Right lobe of liver (tissue), 6 donors: ENCODE results near the gene UBL3. TPM values are rescaled to one million over a fixed set of nuclear protein-coding genes. Genes with fewer than 3 reads are reported as not detected.
A peak's percentile ranks its signal among the peaks of the same experiment; 100 is the strongest.

Experiments used
- ATAC-seq, 4 donors: fragments of 200-7000 bp; cut with Tn5 transposase; one replicate each; pipeline ENCODE4 v1.9.1; 2020; ENCODE audit warnings: mild to moderate bottlenecking in 4 of 4, moderate library complexity in 4 of 4
- DNase-seq, 3 donors: peaks; one replicate each; pipeline ENCODE4 v3.0.0-alpha.2; 2020
- H3K27ac ChIP-seq, 3 donors: fragments of 200-600 bp; one replicate each; pipeline ENCODE4 v1.8.0; 2022
- H3K27me3 ChIP-seq, 2 donors: fragments of 200-600 bp; one replicate each; pipeline ENCODE4 v1.8.0; 2022
- H3K36me3 ChIP-seq, 4 donors: fragments of 200-600 bp; sonication (generic) in 1 of 4; one replicate each; pipeline versions ENCODE4 v1.5.1 to v1.8.0; 2017 to 2022; ENCODE audit warnings: control low read depth in 1 of 4
- H3K4me1 ChIP-seq, 4 donors: fragments of 200-600 bp; sonication (generic) in 1 of 4; one replicate each; pipeline versions ENCODE4 v1.5.1 to v1.8.0; 2017 to 2022; ENCODE audit warnings: control low read depth in 1 of 4
- H3K4me3 ChIP-seq, 3 donors: fragments of 200-600 bp; one replicate each; pipeline ENCODE4 v1.8.0; 2022
- H3K9me3 ChIP-seq, 4 donors: fragments of 200-600 bp; sonication (generic) in 1 of 4; one replicate each; pipeline versions ENCODE4 v1.5.1 to v1.8.0; 2017 to 2022; ENCODE audit warnings: control low read depth in 1 of 4
- CTCF ChIP-seq, 4 donors: fragments of 200-600 bp in 3 of 4; fragments of 450-650 bp in 1 of 4; IDR thresholded peaks; one replicate each; pipeline versions ENCODE4 v1.5.1 to v1.8.0; 2016 to 2022; ENCODE audit warnings: antibody characterized with exemption in 4 of 4, mild to moderate bottlenecking in 2 of 4
- POLR2A ChIP-seq: fragments of 450-650 bp; IDR thresholded peaks from one replicate; pipeline ENCODE4 v1.6.1; 2017; ENCODE audit warnings: antibody characterized with exemption, mild to moderate bottlenecking
- WGBS: methylation state at CpG from one replicate; pipeline ENCODE4 v1.1.6; 2018; ENCODE audit warnings: low coverage, low lambda C conversion rate; ENCODE audit not compliant: insufficient coverage; ENCODE audit errors: missing lambda C conversion rate; 5-methylcytosine and 5-hydroxymethylcytosine counted together
- intact Hi-C, 2 donors: fragments of 100-400 bp; cut with DNase I; formaldehyde crosslinking; loops; one replicate each; pipeline versions ENCODE4 v1.11.2 to v1.14.1; 2022
- total RNA-seq, 6 experiments: library from RNA; depleted of rRNA in 2 of 6; stranded (reverse); fragments of >200 nt in 2 of 6; fragmentation: NEBNext Ultra II Directional in 3 of 6; extraction: Animal tissue kit (Norgen Biotek cat#: 25700) in 3 of 6; gene quantifications; one replicate each; pipeline versions ENCODE4 v1.1.0 to v1.2.4, GENCODE V29; 2016 to 2023
- donor health status: DM: no; HTN: yes; CAD: no.
- donor health status: DM: no; HTN: no; CAD: no.
- donor health status: DM: no; HTN: no; CAD: no.
- donor health status: DM: no; HTN: yes; CAD: no.
- donor health status: DM: no; HTN: yes; CAD: no.

Gene UBL3
- total RNA-seq, 6 experiments from 2014 or later: 15.7 to 28.6 (median 23.5) TPM

- H3K4me1 ChIP-seq: peaks cover 0 to 18% (median 5%) of the 10 kb centered on the region in 4 donors
- no peak overlapping the region for H3K27ac ChIP-seq
Observed at GRCh38 chr13:29816715-29817114, 33.7 kb downstream of the UBL3 start.

GRCh38 chr13:29815336-29815735 is 35.1 kb downstream of the UBL3 start:
- no peaks in the 10 kb centered on the region for H3K9me3 ChIP-seq
- no peak overlapping the region for H3K4me3 ChIP-seq
- peaks cover 0 to 28% (median 9%) of the 10 kb centered on the region in 4 donors for H3K4me1 ChIP-seq
- DNase-seq (no peak), ATAC-seq (no peak)
- TF ChIP-seq CTCF (IDR thresholded peaks at IDR 0.05) (no peak), POLR2A (no peak)
- no peaks in the 10 kb centered on the region for H3K27me3 ChIP-seq
- H3K36me3 ChIP-seq: no peaks in the 10 kb centered on the region
- H3K27ac ChIP-seq: no peak overlapping the region
- intact Hi-C loops: no loop called here

More at GRCh38 chr13:29816715-29817114, 33.7 kb downstream of the UBL3 start:
- Histone ChIP-seq H3K9me3 (no peaks in the 10 kb centered on the region), H3K27me3 (no peaks in the 10 kb centered on the region), H3K4me3 (no peak overlapping the region), H3K36me3 (no peaks in the 10 kb centered on the region)
- intact Hi-C loops: no loop called here
- DNase-seq (no peak), ATAC-seq (no peak)
- WGBS: 53% methylated on average over 2 of the region's 2 CpGs
- TF ChIP-seq POLR2A (no peak), CTCF (IDR thresholded peaks at IDR 0.05) (no peak)

GRCh38 chr13:29810898-29811297 is 39.5 kb downstream of the UBL3 start:
- H3K4me3 ChIP-seq: peak overlapping the region in 2 of 3 donors; percentile 4 to 12
- H3K4me1 ChIP-seq: peaks cover 0 to 49% (median 24%) of the 10 kb centered on the region in 4 donors
- H3K27ac ChIP-seq: peak overlapping the region; percentile 25 to 72 (median 61)
- DNase-seq (no peak), ATAC-seq (peak; percentile 36 to 67 (median 60))
- intact Hi-C loops: no loop called here
- 29% methylated on average over 4 of the region's 4 CpGs for WGBS
- no peak for TF ChIP-seq POLR2A
- no peak for TF ChIP-seq CTCF (IDR thresholded peaks at IDR 0.05)
- H3K27me3 ChIP-seq: no peaks in the 10 kb centered on the region
- no peaks in the 10 kb centered on the region for H3K36me3 ChIP-seq
- no peaks in the 10 kb centered on the region for H3K9me3 ChIP-seq

GRCh38 chr13:29810145-29810742 is 40.2 kb downstream of the UBL3 start:
- intact Hi-C loops: no loop called here
- H3K4me3 ChIP-seq: peak overlapping the region in 2 of 3 donors; percentile 4 to 12
- no peaks in the 10 kb centered on the region for H3K36me3 ChIP-seq
- ATAC-seq: peak; percentile 77 to 88 (median 84)
- peaks cover 0 to 49% (median 24%) of the 10 kb centered on the region in 4 donors for H3K4me1 ChIP-seq
- no peak for DNase-seq
- WGBS: 24% methylated on average over 2 of the region's 2 CpGs
- no peaks in the 10 kb centered on the region for H3K9me3 ChIP-seq
- no peaks in the 10 kb centered on the region for H3K27me3 ChIP-seq
- peak overlapping the region; percentile 25 to 72 (median 61) for H3K27ac ChIP-seq
- TF ChIP-seq CTCF (IDR thresholded peaks at IDR 0.05) (no peak), POLR2A (no peak)

GRCh38 chr13:29808264-29808663 is 42.2 kb downstream of the UBL3 start:
- H3K4me3 ChIP-seq: no peak overlapping the region
- no peak for DNase-seq
- TF ChIP-seq POLR2A (no peak), CTCF (IDR thresholded peaks at IDR 0.05) (no peak)
- H3K27ac ChIP-seq: peak overlapping the region in 1 of 3 donors; percentile 72
- no peaks in the 10 kb centered on the region for H3K9me3 ChIP-seq
- intact Hi-C loops: no loop called here
- H3K4me1 ChIP-seq: peaks cover 0 to 49% (median 24%) of the 10 kb centered on the region in 4 donors
- no peak for ATAC-seq
- no peaks in the 10 kb centered on the region for H3K27me3 ChIP-seq
- H3K36me3 ChIP-seq: no peaks in the 10 kb centered on the region
